ENCODE measurements around the gene PSMB9. TPM values are rescaled to one million over a fixed set of nuclear protein-coding genes. Genes with fewer than 3 reads are reported as not detected.

Gene PSMB9
- total RNA-seq, 8 experiments from 2014 or later: 0.05 to 72.7 (median 11.4) TPM; not detected in 2

DNA sequence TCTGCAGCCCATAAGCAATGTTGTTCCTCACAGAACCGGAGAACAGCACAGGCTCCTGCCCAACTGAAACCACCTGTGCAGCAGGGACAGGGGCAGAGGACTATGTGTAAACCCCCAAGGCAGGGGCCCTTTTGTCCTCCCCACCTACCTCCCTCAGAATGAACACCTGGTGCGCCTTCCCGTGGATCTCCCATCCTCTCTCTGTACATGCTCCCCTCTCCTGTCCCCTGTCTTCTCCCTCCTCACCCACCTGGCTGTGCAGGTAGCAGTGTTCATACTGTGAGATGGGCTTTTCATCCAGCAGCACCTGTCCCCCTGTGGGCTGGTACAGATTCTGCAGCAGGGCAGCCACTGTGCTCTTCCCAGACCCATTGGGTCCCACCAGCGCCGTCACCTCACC lies 24.0 kb upstream of the PSMB9 start:
- Histone ChIP-seq H3K4me3 (no peak overlapping the region), H3K27ac (no peak overlapping the region), H3K4me1 (replicated peaks in 1 of 2) (no peaks in the 10 kb centered on the region)
- WGBS, 10 experiments: 86 to 100% (median 100%) methylated on average over 1 to 4 of the region's 5 CpGs; no CpG with 5 or more reads in 5 of the 10 experiments
- no peak for ATAC-seq (replicated peaks in 6 of 8)
- in situ Hi-C loops (cut with MboI; ENCODE audit: low pct_unique_long_range_greater_than_20kb in 2 of 9, low sequenced_read_pairs in 9 of 9, unreplicated experiment in 9 of 9): no loop called here

DNA sequence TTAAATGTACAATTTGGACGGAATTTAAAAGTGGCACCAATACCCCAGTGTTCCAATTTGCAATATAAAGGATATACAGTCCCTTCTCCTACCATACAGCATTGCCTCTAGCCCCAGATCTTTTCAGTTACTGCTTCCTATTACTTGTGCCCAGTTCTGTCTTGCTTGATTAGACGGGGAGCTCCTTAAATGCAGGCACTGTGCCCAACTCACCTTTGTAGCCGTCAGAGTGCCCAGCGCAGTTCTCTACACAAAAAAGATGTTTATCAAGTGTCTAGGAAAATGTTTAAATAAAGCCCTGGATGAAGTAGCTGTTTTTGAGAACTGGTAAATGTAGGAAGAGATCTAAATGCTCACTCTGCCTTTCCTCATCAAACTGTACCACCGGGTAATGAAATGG lies 23.1 kb upstream of the PSMB9 start:
- 33 to 100% (median 90%) methylated on average over 1 to 4 of the region's 5 CpGs; no CpG with 5 or more reads in 2 of the 10 experiments for WGBS, 10 experiments
- Histone ChIP-seq H3K27ac (no peak overlapping the region), H3K4me3 (no peak overlapping the region), H3K4me1 (replicated peaks in 1 of 2) (no peaks in the 10 kb centered on the region)
- ATAC-seq (replicated peaks in 6 of 8): no peak
- in situ Hi-C loops (cut with MboI; ENCODE audit: low pct_unique_long_range_greater_than_20kb in 2 of 9, low sequenced_read_pairs in 9 of 9, unreplicated experiment in 9 of 9): no loop called here

DNA sequence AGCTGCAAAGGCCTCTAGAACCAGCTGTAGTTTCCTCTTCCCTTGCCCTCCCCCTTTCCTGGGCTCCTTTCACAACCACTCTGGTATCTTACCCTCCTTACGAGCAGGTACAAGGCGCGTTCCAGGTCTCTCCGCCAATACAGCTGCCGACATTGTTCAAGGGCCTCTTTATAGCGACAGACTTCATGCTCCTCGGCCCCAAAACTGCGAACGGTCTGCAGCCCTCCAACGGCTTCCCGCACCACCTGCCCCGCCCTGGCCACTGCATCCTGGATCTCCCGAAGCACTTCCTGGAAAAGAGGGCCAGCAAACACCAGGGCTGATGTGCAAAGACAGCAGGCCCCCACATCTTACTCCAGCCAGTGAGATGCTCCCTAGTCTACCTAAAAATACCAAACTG lies 21.5 kb upstream of the PSMB9 start:
- in situ Hi-C loops (cut with MboI; ENCODE audit: low pct_unique_long_range_greater_than_20kb in 2 of 9, low sequenced_read_pairs in 9 of 9, unreplicated experiment in 9 of 9): no loop called here
- no peak overlapping the region for H3K27ac ChIP-seq
- no peak overlapping the region for H3K4me3 ChIP-seq
- 73 to 91% (median 87%) methylated on average over 2 to 12 of the region's 13 CpGs; no CpG with 5 or more reads in 5 of the 10 experiments for WGBS, 10 experiments
- peaks cover 0 to under 1% of the 10 kb centered on the region in 2 donors for H3K4me1 ChIP-seq (replicated peaks in 1 of 2)
- no peak for ATAC-seq (replicated peaks in 6 of 8)

DNA sequence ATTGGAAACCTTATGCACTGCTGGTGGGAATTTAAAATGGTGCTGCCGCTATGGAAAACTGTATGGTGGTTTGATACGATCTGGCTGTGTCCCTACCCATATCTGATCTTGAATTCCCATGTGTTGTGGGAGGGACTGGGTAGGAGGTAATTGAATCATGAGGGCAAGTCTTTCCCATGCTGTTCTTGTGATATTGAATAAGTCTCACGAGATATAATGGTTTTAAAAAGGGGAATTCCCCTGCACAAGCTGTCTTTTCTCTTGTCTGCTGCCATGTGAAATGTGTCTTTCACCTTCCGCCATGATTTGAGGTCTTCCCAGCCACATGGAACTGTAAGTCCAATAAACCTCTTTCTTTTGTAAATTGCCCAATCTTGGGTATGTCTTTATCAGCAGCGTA lies 20.3 kb upstream of the PSMB9 start:
- ATAC-seq (replicated peaks in 6 of 8): no peak
- in situ Hi-C loops (cut with MboI; ENCODE audit: low pct_unique_long_range_greater_than_20kb in 2 of 9, low sequenced_read_pairs in 9 of 9, unreplicated experiment in 9 of 9): no loop called here
- 84 to 100% (median 93%) methylated on average over 1 to 5 of the region's 5 CpGs; no CpG with 5 or more reads in 1 of the 10 experiments for WGBS, 10 experiments
- H3K27ac ChIP-seq: no peak overlapping the region
- no peak overlapping the region for H3K4me3 ChIP-seq
- H3K4me1 ChIP-seq (replicated peaks in 1 of 2): peaks cover 0 to 3% of the 10 kb centered on the region in 2 donors

DNA sequence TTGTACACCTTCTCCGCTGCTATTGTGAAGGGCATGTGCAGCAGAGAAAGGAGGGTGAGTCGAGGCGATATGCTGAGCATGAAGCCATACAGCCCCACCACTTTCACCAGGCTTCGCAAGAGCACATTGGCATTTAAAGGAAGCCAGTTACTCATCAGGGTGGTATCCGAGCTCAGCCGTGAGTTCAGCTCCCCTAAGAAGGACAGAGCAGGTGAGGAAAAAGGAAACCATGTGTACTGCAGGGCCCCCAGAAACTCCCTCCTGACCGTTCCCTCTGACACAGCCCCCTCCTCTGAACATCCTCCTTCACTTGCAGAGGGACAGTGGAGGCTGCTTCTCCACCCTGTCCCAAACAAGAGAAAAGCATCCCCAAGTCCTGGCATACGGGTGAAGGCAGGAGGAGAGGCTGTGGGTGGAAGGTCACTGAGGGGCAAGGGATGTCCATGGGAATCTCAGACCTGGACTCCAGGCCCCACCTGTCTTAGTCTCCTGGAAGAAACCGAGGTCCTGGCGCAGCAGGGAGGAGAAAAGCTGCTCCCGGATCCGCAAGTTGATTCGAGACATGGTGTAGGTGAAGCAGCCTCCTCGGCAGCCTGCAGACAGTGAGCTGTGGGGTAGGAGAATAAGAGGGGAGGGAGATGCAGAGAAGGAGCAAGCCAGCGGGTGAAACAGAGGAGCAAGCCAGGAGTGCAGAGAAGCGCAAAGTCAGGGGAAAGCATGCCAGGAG lies 18.7 kb upstream of the PSMB9 start:
- in situ Hi-C loops (cut with MboI; ENCODE audit: low pct_unique_long_range_greater_than_20kb in 2 of 9, low sequenced_read_pairs in 9 of 9, unreplicated experiment in 9 of 9): no loop called here
- Histone ChIP-seq H3K4me1 (replicated peaks in 1 of 2) (peaks cover 0 to 3% of the 10 kb centered on the region in 2 donors), H3K4me3 (no peak overlapping the region), H3K27ac (no peak overlapping the region)
- no peak for ATAC-seq (replicated peaks in 6 of 8)
- WGBS, 10 experiments: 80 to 100% (median 91%) methylated on average over 2 to 14 of the region's 16 CpGs; no CpG with 5 or more reads in 1 of the 10 experiments

DNA sequence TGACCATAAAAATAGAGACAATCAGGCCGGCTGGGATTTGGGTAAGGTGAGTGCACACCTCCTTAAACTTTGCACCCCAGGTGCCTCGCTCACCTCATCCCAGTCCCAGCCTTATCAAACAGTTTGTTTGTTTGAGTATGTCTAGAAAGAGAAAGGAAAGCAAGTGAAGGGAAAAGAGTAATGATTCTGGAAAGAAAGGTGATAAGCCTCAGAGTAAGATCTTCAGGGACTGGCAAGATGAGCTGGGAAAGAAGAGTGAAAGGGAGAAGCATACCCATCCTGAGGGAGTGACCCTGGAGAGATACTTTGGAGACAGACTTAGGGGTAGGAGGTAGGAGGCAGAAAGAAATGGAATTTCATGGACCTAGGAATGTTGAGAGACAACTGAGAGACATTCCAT lies 17.1 kb upstream of the PSMB9 start:
- in situ Hi-C loops (cut with MboI; ENCODE audit: low pct_unique_long_range_greater_than_20kb in 2 of 9, low sequenced_read_pairs in 9 of 9, unreplicated experiment in 9 of 9): no loop called here
- Histone ChIP-seq H3K27ac (no peak overlapping the region), H3K4me3 (no peak overlapping the region), H3K4me1 (replicated peaks in 1 of 2) (peaks cover 0 to 3% of the 10 kb centered on the region in 2 donors)
- WGBS, 10 experiments: 71 to 100% (median 96%) methylated on average over 1 to 2 of the region's 2 CpGs; no CpG with 5 or more reads in 2 of the 10 experiments
- no peak for ATAC-seq (replicated peaks in 6 of 8)

DNA sequence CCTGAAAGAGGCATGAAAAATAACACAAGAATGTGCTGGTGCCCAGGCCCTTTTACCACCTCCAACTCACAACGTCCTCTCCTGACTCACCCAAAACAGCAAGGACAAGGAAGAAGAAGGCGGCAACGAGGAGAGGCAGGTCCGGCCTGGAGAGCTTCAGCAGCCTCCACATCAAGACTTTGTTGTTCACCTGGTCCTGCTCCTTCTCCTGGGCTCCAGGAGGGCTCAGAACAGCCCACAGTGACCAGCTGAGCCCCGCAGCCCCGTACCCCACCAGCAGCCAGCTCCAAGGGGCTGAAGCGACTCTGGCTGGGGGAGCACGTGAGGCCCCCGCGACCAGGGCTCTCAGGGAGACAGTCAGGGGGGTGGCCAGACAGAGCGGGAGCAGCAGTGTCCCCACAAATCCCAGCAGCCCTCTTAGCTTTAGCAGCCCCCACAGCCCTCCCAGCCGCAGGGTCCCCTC lies 16.3 kb upstream of the PSMB9 start:
- in situ Hi-C loops (cut with MboI; ENCODE audit: low pct_unique_long_range_greater_than_20kb in 2 of 9, low sequenced_read_pairs in 9 of 9, unreplicated experiment in 9 of 9): no loop called here
- H3K4me3 ChIP-seq: peak overlapping the region; percentile 41 to 85 (median 57)
- 0 to 100% (median 75%) methylated on average over 1 to 7 of the region's 12 CpGs; no CpG with 5 or more reads in 5 of the 10 experiments for WGBS, 10 experiments
- ATAC-seq (replicated peaks in 6 of 8): no peak
- peaks cover 0 to 3% of the 10 kb centered on the region in 2 donors for H3K4me1 ChIP-seq (replicated peaks in 1 of 2)
- peak overlapping the region in 1 of 2 donors; percentile 69 for H3K27ac ChIP-seq

DNA sequence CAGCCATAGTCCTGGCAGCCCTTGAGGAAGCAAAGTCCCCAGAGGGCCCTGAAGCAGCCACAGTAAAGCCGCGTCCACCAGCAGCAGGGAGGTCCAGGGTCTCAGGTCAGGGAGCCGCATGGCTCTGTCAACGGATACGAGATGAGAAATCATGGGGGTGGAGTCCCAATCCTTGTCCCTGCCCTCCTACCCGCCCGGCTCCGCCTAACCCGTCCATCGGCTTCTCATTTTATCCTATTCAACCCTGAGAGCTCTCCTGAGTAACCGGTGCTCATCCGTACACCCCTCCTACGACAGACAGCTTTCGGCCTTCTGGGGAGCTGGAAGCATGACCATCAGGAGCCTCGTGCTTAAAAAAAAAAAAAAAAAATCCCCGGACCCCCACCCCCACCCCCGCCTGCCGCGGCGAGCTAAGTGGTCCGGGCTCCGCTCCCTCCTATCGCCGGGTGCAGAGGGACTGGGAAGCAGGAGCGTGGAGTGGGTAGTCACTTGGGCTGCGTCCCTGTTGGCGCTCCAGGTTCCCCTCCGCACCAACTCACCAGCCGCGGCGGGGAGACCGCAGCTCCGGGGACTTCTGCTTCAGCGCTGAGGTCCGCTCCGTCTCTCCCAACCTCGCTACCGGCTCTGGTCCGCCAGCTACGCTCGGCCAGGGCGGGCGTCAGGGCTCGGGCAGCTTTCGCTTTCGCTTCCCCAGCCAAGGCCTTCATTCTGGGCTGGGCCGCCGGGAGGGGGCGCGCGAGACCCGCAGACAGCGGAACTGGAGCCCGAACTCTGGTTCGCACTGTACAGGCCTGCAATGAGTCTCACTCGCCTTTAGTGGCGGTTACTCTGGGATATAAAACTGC lies 15.7 kb upstream of the PSMB9 start, which contains the start of gene TAP2:
TAP2 (minus strand) TSS at position 626 of the 845 bp plus-strand sequence; CDS start at position 120, 506 bp downstream.
- ATAC-seq (replicated peaks in 6 of 8): peak; percentile 83 to 94 (median 93)
- in situ Hi-C loops (cut with MboI; ENCODE audit: low pct_unique_long_range_greater_than_20kb in 2 of 9, low sequenced_read_pairs in 9 of 9, unreplicated experiment in 9 of 9): no loop called here
- H3K4me1 ChIP-seq (replicated peaks in 1 of 2): peaks cover 0 to 3% of the 10 kb centered on the region in 2 donors
- peak within 1 kb of the TSS in 1 of 2 donors; percentile 69 for H3K27ac ChIP-seq
- H3K4me3 ChIP-seq: peak within 1 kb of the TSS; percentile 41 to 85 (median 57)
- WGBS, 10 experiments: 0 to 5% (median 1%) methylated on average over 1 to 10 of the region's 57 CpGs; no CpG with 5 or more reads in 6 of the 10 experiments

DNA sequence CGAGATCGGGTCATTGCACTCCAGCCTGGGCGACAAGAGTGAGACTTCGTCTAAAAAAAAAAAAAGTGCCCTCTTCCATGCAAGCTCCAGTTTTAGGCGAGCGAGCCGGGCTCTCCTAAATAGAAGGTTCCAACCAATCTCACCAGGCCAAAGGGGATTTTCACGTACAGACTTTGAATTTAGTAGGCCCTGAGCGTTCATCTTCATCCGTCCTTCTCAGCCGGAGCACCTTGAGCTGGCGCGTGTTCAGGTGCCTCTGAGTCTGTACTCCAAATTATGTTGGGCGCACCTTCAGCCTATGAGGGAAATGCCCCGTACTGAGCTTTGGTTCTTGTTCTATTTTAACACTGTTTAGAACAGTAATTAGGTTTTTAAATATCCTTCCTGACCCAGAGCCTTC lies 14.6 kb upstream of the PSMB9 start:
- 80 to 100% (median 90%) methylated on average over 1 to 11 of the region's 15 CpGs; no CpG with 5 or more reads in 2 of the 10 experiments for WGBS, 10 experiments
- no peak for ATAC-seq (replicated peaks in 6 of 8)
- Histone ChIP-seq H3K4me3 (no peak overlapping the region), H3K4me1 (replicated peaks in 1 of 2) (peaks cover 0 to 6% of the 10 kb centered on the region in 2 donors), H3K27ac (no peak overlapping the region)
- in situ Hi-C loops (cut with MboI; ENCODE audit: low pct_unique_long_range_greater_than_20kb in 2 of 9, low sequenced_read_pairs in 9 of 9, unreplicated experiment in 9 of 9): no loop called here

DNA sequence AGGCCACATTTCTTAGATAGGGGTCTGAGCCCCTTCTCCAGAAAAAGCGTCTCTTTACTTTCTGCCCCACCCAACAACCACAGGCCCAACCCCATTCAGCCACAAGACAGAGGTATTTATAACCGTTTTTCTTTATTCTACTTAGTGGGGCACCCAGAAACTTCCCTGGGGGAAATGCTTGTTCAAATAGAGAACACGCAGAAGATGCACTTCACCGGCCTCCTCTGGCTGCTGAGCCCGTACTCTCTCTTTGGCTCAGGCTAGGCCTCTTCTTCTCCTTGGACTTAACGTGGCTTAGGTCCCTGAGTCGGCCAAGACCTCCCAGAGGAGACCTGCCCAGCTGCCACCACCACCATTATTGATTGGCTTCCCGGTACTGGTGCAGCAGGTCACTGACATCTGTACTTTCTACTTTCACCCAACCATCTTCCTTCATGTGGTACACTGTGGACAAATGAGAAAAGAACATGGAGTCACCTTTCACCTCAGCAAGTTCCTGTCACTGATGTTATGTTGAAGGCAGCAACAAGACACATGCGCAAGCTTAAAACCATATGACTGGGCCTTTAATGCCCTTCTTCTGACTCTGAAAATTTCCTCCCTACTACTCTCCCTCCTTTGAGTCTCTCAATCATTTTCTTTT lies 13.3 kb upstream of the PSMB9 start:
- Histone ChIP-seq H3K4me1 (replicated peaks in 1 of 2) (peaks cover 0 to 6% of the 10 kb centered on the region in 2 donors), H3K27ac (no peak overlapping the region), H3K4me3 (no peak overlapping the region)
- ATAC-seq (replicated peaks in 6 of 8): no peak
- WGBS, 10 experiments: 76 to 100% (median 100%) methylated on average over 1 to 6 of the region's 9 CpGs; no CpG with 5 or more reads in 1 of the 10 experiments
- in situ Hi-C loops (cut with MboI; ENCODE audit: low pct_unique_long_range_greater_than_20kb in 2 of 9, low sequenced_read_pairs in 9 of 9, unreplicated experiment in 9 of 9): no loop called here

DNA sequence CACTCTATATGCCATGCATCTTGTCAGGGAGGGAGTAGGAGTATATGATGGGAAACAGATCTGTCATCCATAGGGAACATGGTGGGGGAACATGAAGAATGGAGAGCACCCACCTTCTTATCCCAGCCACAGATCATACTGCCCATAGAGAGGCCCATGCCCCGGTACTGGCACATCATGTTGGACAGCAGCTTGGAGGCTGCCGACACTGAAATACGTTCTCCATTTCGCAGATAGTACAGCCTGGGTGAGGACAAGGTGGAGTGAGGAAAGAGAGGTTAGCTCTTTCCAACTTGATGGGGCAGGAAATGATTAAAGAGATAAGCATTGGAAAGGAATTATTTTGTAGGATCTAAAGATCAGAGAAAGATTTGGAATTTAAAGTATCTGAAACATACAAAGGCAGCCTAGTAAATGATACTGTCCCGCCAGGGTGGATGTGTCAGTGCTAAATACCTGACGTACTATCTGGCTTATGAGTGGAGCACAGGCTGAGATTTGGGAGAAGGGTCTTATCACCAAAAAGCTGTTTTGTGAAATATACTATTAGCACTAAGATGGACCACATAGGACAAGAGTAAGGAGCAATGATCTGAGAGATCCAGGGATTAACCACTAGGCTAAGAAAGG lies 11.9 kb upstream of the PSMB9 start:
- WGBS, 10 experiments: 83 to 100% (median 93%) methylated on average over 1 to 6 of the region's 6 CpGs; no CpG with 5 or more reads in 2 of the 10 experiments
- ATAC-seq (replicated peaks in 6 of 8): no peak
- no peak overlapping the region for H3K4me3 ChIP-seq
- in situ Hi-C loops (cut with MboI; ENCODE audit: low pct_unique_long_range_greater_than_20kb in 2 of 9, low sequenced_read_pairs in 9 of 9, unreplicated experiment in 9 of 9): no loop called here
- H3K4me1 ChIP-seq (replicated peaks in 1 of 2): peaks cover 0 to 6% of the 10 kb centered on the region in 2 donors
- no peak overlapping the region for H3K27ac ChIP-seq

DNA sequence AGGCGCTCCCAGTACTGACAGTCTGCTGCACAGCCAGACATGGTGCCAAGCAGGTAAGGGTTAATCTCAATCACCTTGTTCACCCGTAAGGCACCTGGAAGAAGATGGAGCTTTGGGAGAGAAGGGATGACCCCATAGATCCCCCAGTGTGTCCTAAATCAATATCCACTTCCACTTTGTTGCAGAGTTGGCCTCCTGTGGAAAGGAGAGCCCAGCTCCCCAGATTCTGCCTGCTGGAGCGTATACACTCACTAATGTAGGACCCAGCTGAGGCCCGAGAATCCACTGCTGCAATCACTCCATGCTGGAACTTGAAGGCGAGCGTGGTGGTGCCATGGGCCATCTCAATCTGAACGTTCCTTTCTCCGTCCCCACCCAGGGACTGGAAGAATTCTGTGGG lies 11.3 kb upstream of the PSMB9 start:
- no peak overlapping the region for H3K27ac ChIP-seq
- peaks cover 0 to 5% of the 10 kb centered on the region in 2 donors for H3K4me1 ChIP-seq (replicated peaks in 1 of 2)
- no peak for ATAC-seq (replicated peaks in 6 of 8)
- no peak overlapping the region for H3K4me3 ChIP-seq
- in situ Hi-C loops (cut with MboI; ENCODE audit: low pct_unique_long_range_greater_than_20kb in 2 of 9, low sequenced_read_pairs in 9 of 9, unreplicated experiment in 9 of 9): no loop called here
- 74 to 100% (median 89%) methylated on average over 1 to 7 of the region's 8 CpGs; no CpG with 5 or more reads in 3 of the 10 experiments for WGBS, 10 experiments
